HCT116 (cell line): ENCODE results near the gene CBX1. TPM values are rescaled to one million over a fixed set of nuclear protein-coding genes. Genes with fewer than 3 reads are reported as not detected.

Experiments used
- ATAC-seq: fragments of 200-7000 bp; cut with Tn5 transposase; 2 replicates; pipeline ENCODE4 v1.9.1; 2020; ENCODE audit warnings: mild to moderate bottlenecking, moderate library complexity
- BruUV-seq: library from RNA; stranded (reverse); fragments of 400-500 nt; replicated peaks from 2 replicates; lab custom pipeline; 2021; lab: Mats Ljungman, UMichigan
- CTCF ChIA-PET: fragments of 300-600 bp; sonication (Branson Sonifier 250); formaldehyde crosslinking; loops from one replicate; lab custom pipeline; 2021; ENCODE audit warnings: antibody characterized with exemption; lab: Charles Lee
- POLR2A ChIA-PET: fragments of 300-600, 350-600 bp; sonication (Branson Sonifier 250); formaldehyde crosslinking; loops from one replicate; lab custom pipeline; 2021; ENCODE audit warnings: antibody characterized with exemption; lab: Charles Lee
- RAD21 ChIA-PET, 2 experiments: fragments of 300-600 bp; sonication (Branson Sonifier 250); formaldehyde crosslinking; loops; one replicate each; lab custom pipeline; 2023; ENCODE audit warnings: low total read pairs in 2 of 2; ENCODE audit not compliant: uncharacterized antibody in 2 of 2, unreplicated experiment in 2 of 2, low non-redundant PET in 1 of 2; lab: Charles Lee
- DNase-seq: peaks from one replicate; pipeline ENCODE4 v3.0.0-alpha.2; 2010; ENCODE audit warnings: low read depth, low spot score
- H2AFZ ChIP-seq: fragments of 200-600 bp; shearing (Covaris generic), sonication (generic); 2 replicates; pipeline ENCODE4 v1.6.1; 2017; ENCODE audit warnings: low read depth, mixed run types, mixed read lengths, antibody characterized with exemption, low read length; ENCODE audit not compliant: poor library complexity, severe bottlenecking
- H3K27ac ChIP-seq: 2 replicates; pipeline ENCODE4 v1.5.1; 2012; ENCODE audit warnings: low read depth, low read length
- H3K27me3 ChIP-seq: fragments of 200-600 bp; sonication (generic); 2 replicates; pipeline ENCODE4 v1.6.1; 2016; ENCODE audit warnings: mixed run types, low read length, mixed read lengths; ENCODE audit not compliant: insufficient read depth
- H3K36me3 ChIP-seq, 2 experiments: fragments of 200-500 bp in 1 of 2; fragments of 200-600 bp in 1 of 2; sonication (Bioruptor generic) in 1 of 2; sonication (generic) in 1 of 2; 2 replicates each; pipeline versions ENCODE4 v1.5.1 to v1.6.1; 2014 to 2016; ENCODE audit warnings: low read length in 2 of 2, inconsistent platforms in 1 of 2, mixed read lengths in 1 of 2, mixed run types in 1 of 2; ENCODE audit not compliant: insufficient read depth in 2 of 2, control insufficient read depth in 1 of 2
- H3K4me1 ChIP-seq, 2 experiments: fragments of 200-600 bp in 1 of 2; sonication (generic) in 1 of 2; 2 replicates each; pipeline versions ENCODE4 v1.5.1 to v1.6.1; 2012 to 2017; ENCODE audit warnings: low read length in 2 of 2, inconsistent platforms in 1 of 2, mild to moderate bottlenecking in 1 of 2, mixed read lengths in 1 of 2, mixed run types in 1 of 2, moderate library complexity in 1 of 2; ENCODE audit not compliant: insufficient read depth in 2 of 2, control insufficient read depth in 1 of 2
- H3K4me2 ChIP-seq: fragments of 200-600 bp; sonication (generic); 2 replicates; pipeline ENCODE4 v1.6.1; 2017; ENCODE audit warnings: mixed run types, low read length, mixed read lengths
- H3K4me3 ChIP-seq, 2 experiments: fragments of 200-600 bp in 1 of 2; sonication (generic) in 1 of 2; replicated peaks in 1 of 2; 2 replicates each; pipeline ENCODE4 v1.5.1; 2011 to 2016; ENCODE audit warnings: low read length in 2 of 2, control low read depth in 1 of 2, low read depth in 1 of 2, mild to moderate bottlenecking in 1 of 2, mixed read lengths in 1 of 2, mixed run types in 1 of 2
- H3K79me2 ChIP-seq: fragments of 200-600 bp; sonication (generic); 2 replicates; pipeline ENCODE4 v1.6.1; 2017; ENCODE audit warnings: mild to moderate bottlenecking, mixed run types, low read length, moderate library complexity, mixed read lengths; ENCODE audit not compliant: insufficient read depth
- H3K9ac ChIP-seq: fragments of 200-600 bp; sonication (generic); 2 replicates; pipeline ENCODE4 v1.6.1; 2016; ENCODE audit warnings: low read length, mixed read lengths
- H3K9me2 ChIP-seq: fragments of 200-600 bp; sonication (generic), shearing (Covaris generic); 2 replicates; pipeline ENCODE4 v1.6.1; 2017; ENCODE audit warnings: mixed run types, mild to moderate bottlenecking, moderate library complexity; ENCODE audit not compliant: insufficient read depth
- H3K9me3 ChIP-seq, 2 experiments: fragments of 200-500 bp in 1 of 2; fragments of 200-600 bp in 1 of 2; sonication (Bioruptor generic) in 1 of 2; sonication (generic) in 1 of 2; 2 replicates each; pipeline ENCODE4 v1.6.1; 2014 to 2017; ENCODE audit warnings: low read length in 2 of 2, mixed read lengths in 2 of 2, inconsistent platforms in 1 of 2, low read depth in 1 of 2, mild to moderate bottlenecking in 1 of 2, mixed run types in 1 of 2, moderate library complexity in 1 of 2; ENCODE audit not compliant: control insufficient read depth in 1 of 2, insufficient read depth in 1 of 2
- H4K20me1 ChIP-seq: fragments of 200-600 bp; sonication (generic), shearing (Covaris generic); 2 replicates; pipeline ENCODE4 v1.6.1; 2017; ENCODE audit warnings: mixed run types, mild to moderate bottlenecking, moderate library complexity; ENCODE audit not compliant: insufficient read depth
- CBX3 ChIP-seq: IDR thresholded peaks from 2 replicates; pipeline ENCODE4 v1.6.1; 2012; ENCODE audit warnings: low read depth
- EGR1 ChIP-seq: IDR thresholded peaks from 2 replicates; pipeline ENCODE4 v1.6.1; 2012; ENCODE audit warnings: low read depth
- EZH2 ChIP-seq: fragments of 200-600 bp; sonication (generic); IDR thresholded peaks from 2 replicates; pipeline ENCODE4 v1.6.1; 2017; ENCODE audit warnings: antibody characterized with exemption, mixed run types
- POLR2A ChIP-seq: IDR thresholded peaks from 2 replicates; pipeline ENCODE4 v1.7.0; 2011; ENCODE audit warnings: borderline replicate concordance; ENCODE audit not compliant: insufficient read depth, insufficient read length; ENCODE audit errors: extremely low read depth
- SP1 ChIP-seq: IDR thresholded peaks from 2 replicates; pipeline ENCODE4 v1.6.1; 2012; ENCODE audit warnings: low read depth
- intact Hi-C: fragments of 100-400 bp; cut with micrococcal nuclease; formaldehyde crosslinking; loops from 2 replicates; pipeline ENCODE4 v1.10.0; 2022
- total RNA-seq: library from RNA; stranded (reverse); gene quantifications from one replicate; pipeline ENCODE4 v1.2.1, GENCODE V29; 2021; ENCODE audit not compliant: unreplicated experiment
- TF ChIP-seq, protein P1 (sequence below): IDR thresholded peaks from 2 replicates; pipeline ENCODE4 v1.6.1; 2012
- TF ChIP-seq, protein P2 (sequence below): IDR thresholded peaks from 2 replicates; pipeline ENCODE4 v1.6.1; 2012

CBX1 gene
- total RNA-seq, 1 experiment from 2014 or later = 136 TPM

DNA sequence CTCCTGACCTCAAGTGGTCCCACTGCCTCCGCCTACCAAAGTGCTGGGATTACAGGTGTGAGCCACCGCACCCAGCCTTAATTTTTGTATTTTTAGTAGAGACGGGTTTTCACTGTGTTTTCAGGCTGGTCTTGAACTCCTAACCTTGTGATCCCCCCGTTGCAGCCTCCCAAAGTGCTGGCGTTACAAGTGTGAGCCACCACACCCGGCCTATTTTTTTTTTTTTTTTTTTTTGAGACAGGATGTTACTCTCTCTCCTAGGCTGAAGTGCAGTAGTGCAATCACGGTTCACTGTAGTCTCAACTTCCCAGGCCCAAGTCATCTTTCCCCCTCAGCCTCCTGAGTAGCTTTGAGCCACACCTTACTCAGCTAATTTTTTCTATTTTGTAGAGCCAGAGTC is 3.2 kb upstream of the CBX1 start:
- Histone ChIP-seq H3K4me1 (peaks cover 7 to 32% of the 10 kb centered on the region in 2 experiments), H3K79me2 (peaks cover 34% of the 10 kb centered on the region), H3K9ac (no peak overlapping the region), H3K4me3 (no peak overlapping the region), H3K36me3 (peaks cover 0 to 1% of the 10 kb centered on the region in 2 experiments; a peak in 1 of 4 replicates), H4K20me1 (no peaks in the 10 kb centered on the region), H3K27ac (no peak overlapping the region), H3K9me2 (no peaks in the 10 kb centered on the region), H3K4me2 (no peak overlapping the region), H3K9me3 (peaks cover 0 to 4% of the 10 kb centered on the region in 2 experiments; a peak in 1 of 4 replicates), H2AFZ (no peak overlapping the region), H3K27me3 (no peaks in the 10 kb centered on the region)
- ATAC-seq = no peak
- BruUV-seq = no TSS peak
- TF ChIP-seq POLR2A (no peak), SP1 (no peak), EZH2 (no peak)
- TF ChIP-seq, protein P1, sequence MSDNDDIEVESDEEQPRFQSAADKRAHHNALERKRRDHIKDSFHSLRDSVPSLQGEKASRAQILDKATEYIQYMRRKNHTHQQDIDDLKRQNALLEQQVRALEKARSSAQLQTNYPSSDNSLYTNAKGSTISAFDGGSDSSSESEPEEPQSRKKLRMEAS = no peak
- TF ChIP-seq, protein P2, sequence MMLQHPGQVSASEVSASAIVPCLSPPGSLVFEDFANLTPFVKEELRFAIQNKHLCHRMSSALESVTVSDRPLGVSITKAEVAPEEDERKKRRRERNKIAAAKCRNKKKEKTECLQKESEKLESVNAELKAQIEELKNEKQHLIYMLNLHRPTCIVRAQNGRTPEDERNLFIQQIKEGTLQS = no peak
- POLR2A ChIA-PET = no interaction called here
- RAD21 ChIA-PET = no interaction called here
- intact Hi-C loops = no loop called here
- CTCF ChIA-PET = no interaction called here
- DNase-seq = no peak

DNA sequence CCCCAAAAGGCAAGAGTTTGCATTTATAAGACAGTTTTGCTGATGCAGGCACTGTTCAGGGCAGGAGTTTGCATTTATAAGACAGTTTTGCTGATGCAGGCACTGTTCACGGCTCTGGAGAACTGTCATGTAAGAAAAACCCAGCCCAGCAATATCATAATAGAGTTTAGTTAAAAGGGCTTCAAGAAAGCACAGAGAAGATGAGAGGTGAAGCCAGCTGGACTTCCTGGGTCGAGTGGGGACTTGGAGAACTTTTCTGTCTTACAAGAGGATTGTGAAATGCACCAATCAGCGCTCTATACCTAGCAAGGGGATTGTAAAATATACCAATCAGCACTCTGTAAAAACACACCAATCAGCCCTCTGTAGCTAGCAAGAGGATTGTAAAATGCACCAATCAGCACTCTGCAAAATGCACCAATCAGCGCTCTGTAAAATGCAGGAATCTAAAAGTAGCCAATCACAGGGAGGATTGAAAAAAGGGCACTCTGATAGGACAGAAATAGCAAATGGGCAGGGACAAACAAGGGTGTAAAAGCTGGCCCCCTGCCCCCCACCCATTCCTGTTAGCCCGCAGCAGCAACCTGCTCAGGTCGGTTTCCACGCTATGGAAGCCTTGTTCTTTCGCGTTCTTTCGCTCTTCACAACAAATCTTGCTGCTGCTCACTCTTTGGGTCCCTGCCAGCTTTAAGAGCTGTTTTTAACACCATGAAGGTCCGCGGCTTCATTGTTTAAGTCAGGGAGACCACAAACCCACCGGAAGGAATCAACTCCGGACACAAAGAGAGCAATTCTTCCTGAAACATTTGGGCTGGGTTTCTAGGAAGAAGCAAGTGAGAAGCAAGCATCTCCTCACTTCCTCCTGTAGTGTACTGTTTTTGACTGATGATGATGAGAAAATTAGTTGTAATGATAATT is 1.8 kb upstream of the CBX1 start:
- Histone ChIP-seq H3K4me1 (peaks cover 9 to 25% of the 10 kb centered on the region in 2 experiments), H3K36me3 (peaks cover 0 to 4% of the 10 kb centered on the region in 2 experiments; a peak in 1 of 4 replicates), H3K79me2 (peaks cover 35% of the 10 kb centered on the region), H3K9me2 (no peaks in the 10 kb centered on the region), H3K9me3 (peaks cover 0 to 4% of the 10 kb centered on the region in 2 experiments; a peak in 1 of 4 replicates), H3K27me3 (no peaks in the 10 kb centered on the region), H3K4me2 (no peak overlapping the region), H2AFZ (no peak overlapping the region), H3K9ac (no peak overlapping the region), H3K4me3 (no peak overlapping the region), H4K20me1 (no peaks in the 10 kb centered on the region), H3K27ac (no peak overlapping the region)
- TF ChIP-seq CBX3 (no peak), SP1 (peak; percentile 45; the same call in 1 of the 2 replicates), EGR1 (no peak)
- ATAC-seq (no peak), DNase-seq (no peak)
- no TSS peak for BruUV-seq
- intact Hi-C loops = no loop called here
- ChIA-PET CTCF (interaction anchor here (4.2 kb wide), 1 partner anchor 77 kb away, joined by 23 read pairs; no protein-coding TSS in a partner anchor), RAD21 (no interaction called here), POLR2A (no interaction called here)
